Neural crest cell (in vitro differentiated cells): ENCODE results near the gene SMOC1. TPM values are rescaled to one million over a fixed set of nuclear protein-coding genes. Genes with fewer than 3 reads are reported as not detected.

Experiments
- DNase-seq: peaks from one replicate; pipeline ENCODE4 v3.0.0; 2021; ENCODE audit warnings: low read depth, mixed read lengths, low spot score
- H3K27ac Mint-ChIP-seq: one replicate; pipeline ENCODE4 v1.8.0; 2021; ENCODE audit warnings: mild to moderate bottlenecking, mixed read lengths; ENCODE audit not compliant: unreplicated experiment
- H3K27me3 Mint-ChIP-seq: 2 replicates; pipeline ENCODE4 v1.8.0; 2021; ENCODE audit warnings: low read depth, mild to moderate bottlenecking, mixed read lengths
- H3K36me3 Mint-ChIP-seq: 2 replicates; pipeline ENCODE4 v1.8.0; 2021; ENCODE audit warnings: low read depth, mild to moderate bottlenecking, mixed read lengths
- H3K4me1 Mint-ChIP-seq: 2 replicates; pipeline ENCODE4 v1.8.0; 2021; ENCODE audit warnings: mixed read lengths
- H3K4me3 Mint-ChIP-seq: one replicate; pipeline ENCODE4 v1.8.0; 2021; ENCODE audit warnings: mild to moderate bottlenecking, mixed read lengths
- H3K9me3 Mint-ChIP-seq: 2 replicates; pipeline ENCODE4 v1.8.0; 2021; ENCODE audit warnings: mixed read lengths
- total RNA-seq: library from RNA; stranded (reverse); gene quantifications from 2 replicates; pipeline ENCODE4 v1.2.1, GENCODE V29; 2021
- TF ChIP-seq, protein P1 (sequence below): fragments of 200-600 bp; sonication (generic); conservative IDR thresholded peaks from 2 replicates; pipeline ENCODE4 v1.5.0; 2021; ENCODE audit warnings: antibody characterized with exemption, mild to moderate bottlenecking

Gene SMOC1
- total RNA-seq, 1 donor from 2014 or later = 203 TPM

DNA sequence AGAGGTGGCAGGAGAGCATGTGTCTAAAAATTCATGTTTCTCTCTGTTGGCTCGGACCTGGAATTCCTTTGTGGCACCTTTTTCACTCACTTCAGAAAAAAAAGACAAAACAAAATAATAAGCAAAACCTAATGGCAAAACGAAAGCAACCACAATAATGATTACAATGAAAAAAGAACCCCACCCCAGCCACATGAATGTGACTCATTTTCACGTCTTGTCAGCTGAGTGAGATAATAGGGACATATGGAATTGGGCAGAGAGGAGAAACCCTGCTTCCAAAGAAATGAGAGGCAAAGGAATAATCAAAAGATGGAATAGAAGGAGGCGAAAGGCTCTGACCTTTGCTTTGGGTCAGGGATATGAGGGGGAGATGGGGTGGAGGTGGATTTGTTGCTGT lies 166.1 kb downstream of the SMOC1 start:
- H3K36me3 Mint-ChIP-seq = no peaks in the 10 kb centered on the region
- no peak overlapping the region for H3K4me3 Mint-ChIP-seq
- TF ChIP-seq, protein P1, sequence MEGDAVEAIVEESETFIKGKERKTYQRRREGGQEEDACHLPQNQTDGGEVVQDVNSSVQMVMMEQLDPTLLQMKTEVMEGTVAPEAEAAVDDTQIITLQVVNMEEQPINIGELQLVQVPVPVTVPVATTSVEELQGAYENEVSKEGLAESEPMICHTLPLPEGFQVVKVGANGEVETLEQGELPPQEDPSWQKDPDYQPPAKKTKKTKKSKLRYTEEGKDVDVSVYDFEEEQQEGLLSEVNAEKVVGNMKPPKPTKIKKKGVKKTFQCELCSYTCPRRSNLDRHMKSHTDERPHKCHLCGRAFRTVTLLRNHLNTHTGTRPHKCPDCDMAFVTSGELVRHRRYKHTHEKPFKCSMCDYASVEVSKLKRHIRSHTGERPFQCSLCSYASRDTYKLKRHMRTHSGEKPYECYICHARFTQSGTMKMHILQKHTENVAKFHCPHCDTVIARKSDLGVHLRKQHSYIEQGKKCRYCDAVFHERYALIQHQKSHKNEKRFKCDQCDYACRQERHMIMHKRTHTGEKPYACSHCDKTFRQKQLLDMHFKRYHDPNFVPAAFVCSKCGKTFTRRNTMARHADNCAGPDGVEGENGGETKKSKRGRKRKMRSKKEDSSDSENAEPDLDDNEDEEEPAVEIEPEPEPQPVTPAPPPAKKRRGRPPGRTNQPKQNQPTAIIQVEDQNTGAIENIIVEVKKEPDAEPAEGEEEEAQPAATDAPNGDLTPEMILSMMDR = no peak
- peaks cover 2% of the 10 kb centered on the region for H3K27me3 Mint-ChIP-seq
- no peak for DNase-seq
- peaks cover 17% of the 10 kb centered on the region for H3K4me1 Mint-ChIP-seq
- H3K9me3 Mint-ChIP-seq = no peaks in the 10 kb centered on the region
- H3K27ac Mint-ChIP-seq = no peak overlapping the region

DNA sequence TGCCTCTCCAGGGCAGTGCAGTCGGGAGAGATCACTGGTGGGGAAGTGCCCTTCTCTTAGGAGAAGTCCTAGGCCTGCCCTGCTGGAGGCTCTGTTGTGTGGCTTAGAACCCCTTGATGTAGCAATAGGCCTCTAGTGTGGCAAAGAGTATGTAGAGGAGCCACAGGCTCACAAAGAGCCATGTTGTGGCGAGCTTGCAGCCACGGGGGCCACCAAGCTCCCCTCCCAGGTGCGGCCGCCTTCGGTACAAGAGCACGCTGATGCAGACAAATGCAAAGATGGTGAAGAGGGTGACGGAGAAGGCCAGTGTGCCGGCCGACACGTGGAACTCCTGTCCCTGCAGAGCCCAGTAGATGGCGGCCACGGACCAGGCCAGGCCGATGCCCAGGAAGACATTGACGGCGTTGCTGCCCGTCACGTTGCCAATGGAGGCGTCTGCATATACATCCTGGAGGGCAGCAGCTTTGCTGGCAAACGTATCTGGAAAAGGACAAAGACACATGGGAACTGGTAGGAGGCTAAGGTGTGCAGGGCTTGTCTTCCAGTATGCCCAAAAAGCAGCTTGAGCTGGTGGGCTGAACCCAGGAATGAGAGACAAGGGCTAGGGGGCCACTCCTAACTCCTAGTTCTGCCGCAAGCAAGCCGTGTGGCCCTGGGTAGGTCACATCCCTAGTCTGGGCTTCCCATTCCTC lies 166.8 kb downstream of the SMOC1 start:
- TF ChIP-seq, protein P1 = peak; percentile 84
- H3K4me3 Mint-ChIP-seq = peak overlapping the region; percentile 21
- peaks cover 2% of the 10 kb centered on the region for H3K27me3 Mint-ChIP-seq
- H3K27ac Mint-ChIP-seq = no peak overlapping the region
- no peaks in the 10 kb centered on the region for H3K36me3 Mint-ChIP-seq
- DNase-seq = peak; percentile 62
- no peaks in the 10 kb centered on the region for H3K9me3 Mint-ChIP-seq
- peaks cover 18% of the 10 kb centered on the region for H3K4me1 Mint-ChIP-seq

DNA sequence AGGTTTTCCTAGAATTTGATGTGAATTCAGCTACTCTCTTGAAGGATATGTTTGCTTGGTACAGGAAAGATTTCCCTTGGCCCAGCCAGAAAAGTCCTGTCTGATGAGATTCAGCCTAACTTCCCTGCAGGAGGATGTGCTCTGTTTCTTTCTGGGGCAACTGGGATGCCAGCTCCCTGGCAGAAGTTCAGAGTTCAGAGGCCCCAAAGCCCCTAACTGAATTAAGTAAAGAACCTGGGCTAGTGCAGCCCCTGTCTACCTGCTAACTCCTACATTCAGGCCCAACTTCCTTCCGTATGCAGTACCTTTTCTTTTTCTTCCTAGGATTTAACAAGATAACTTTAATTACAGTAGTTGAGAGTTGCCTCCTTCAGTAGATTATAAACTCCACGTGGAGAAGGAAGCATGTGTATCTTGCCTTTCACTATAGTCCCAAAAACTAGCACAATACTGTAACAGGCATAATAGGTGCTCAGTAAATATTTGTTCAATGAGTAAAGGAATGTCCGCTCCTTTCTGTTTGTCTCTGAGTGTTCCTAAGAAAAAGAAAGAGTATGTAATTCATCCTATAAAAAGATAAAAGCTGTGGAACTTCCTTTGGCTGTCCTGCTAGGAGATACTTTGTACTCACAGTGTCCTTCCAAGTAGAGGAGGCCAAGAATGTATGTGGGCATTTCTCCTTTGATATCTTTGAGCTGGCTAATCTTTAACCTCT lies 168.5 kb downstream of the SMOC1 start:
- Mint-ChIP-seq H3K27me3 (peaks cover 2% of the 10 kb centered on the region), H3K4me3 (no peak overlapping the region), H3K36me3 (no peaks in the 10 kb centered on the region), H3K4me1 (peaks cover 19% of the 10 kb centered on the region), H3K9me3 (no peaks in the 10 kb centered on the region), H3K27ac (no peak overlapping the region)
- DNase-seq = no peak
- TF ChIP-seq, protein P1 = no peak

GRCh38 chr14:70048313-70048654 lies 169.1 kb downstream of the SMOC1 start:
- Mint-ChIP-seq H3K9me3 (no peaks in the 10 kb centered on the region), H3K27me3 (no peaks in the 10 kb centered on the region), H3K36me3 (no peaks in the 10 kb centered on the region), H3K4me1 (peaks cover 24% of the 10 kb centered on the region), H3K4me3 (no peak overlapping the region), H3K27ac (no peak overlapping the region)
- no peak for DNase-seq
- TF ChIP-seq, protein P1 = no peak

GRCh38 chr14:70049605-70050004 lies 170.4 kb downstream of the SMOC1 start:
- no peaks in the 10 kb centered on the region for H3K9me3 Mint-ChIP-seq

More at GRCh38 chr14:70049605-70050004, 170.4 kb downstream of the SMOC1 start:
- Mint-ChIP-seq H3K27me3 (no peaks in the 10 kb centered on the region), H3K27ac (peak overlapping the region; percentile 28), H3K4me1 (peaks cover 24% of the 10 kb centered on the region), H3K36me3 (no peaks in the 10 kb centered on the region), H3K4me3 (no peak overlapping the region)
- TF ChIP-seq, protein P1 = no peak
- DNase-seq = no peak
